ENCODE results near the gene DYRK1B.
"Not testable (repeated sequence)": the region's sequence is repeated elsewhere in the genome, so short reads cannot be mapped to it uniquely, and the experiment has no call there.

DNA sequence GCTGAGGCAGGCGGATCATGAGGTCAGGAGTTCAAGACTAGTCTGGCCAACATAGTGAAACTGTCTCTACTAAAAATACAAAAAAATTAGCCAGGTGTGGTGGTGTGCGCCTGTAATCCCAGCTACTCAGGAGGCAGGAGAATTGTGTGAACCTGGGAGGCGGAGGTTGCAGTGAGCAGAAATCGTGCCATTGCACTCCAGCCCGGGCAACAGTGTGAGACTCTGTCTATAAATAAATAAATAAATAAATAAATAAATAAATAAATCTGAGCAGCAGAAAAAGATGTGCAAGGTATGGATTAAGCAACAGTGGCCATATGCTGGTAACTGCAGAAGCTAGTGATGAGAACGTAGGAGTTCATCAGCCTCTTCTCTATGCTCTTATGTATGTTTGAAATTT, 19.9 kb downstream of the DYRK1B start:
- not testable (repeated sequence) for TF ChIP-seq POLR2A, POLR2AphosphoS5 (IDR thresholded peaks at IDR 0.05)
